Stimulated activated naive CD8-positive, alpha-beta T cell treated with anti-CD3 and anti-CD28 coated beads, Interleukin-15, Interleukin-2, amounts not matched to agents 100 ng/mL and 50 ng/mL, for 24 hours (primary cell): ENCODE data around the gene TSNAXIP1.
A peak's percentile ranks its signal among the peaks of the same experiment; 100 is the strongest.

ENCODE experiments used
- H3K27ac Mint-ChIP-seq: one replicate; pipeline ENCODE4 v1.8.0; 2021; ENCODE audit warnings: mild to moderate bottlenecking, mixed read lengths
- H3K27me3 Mint-ChIP-seq: one replicate; pipeline ENCODE4 v1.8.0; 2021; ENCODE audit warnings: mixed read lengths
- H3K36me3 Mint-ChIP-seq: one replicate; pipeline ENCODE4 v1.8.0; 2021; ENCODE audit warnings: low read depth, mixed read lengths
- H3K4me1 Mint-ChIP-seq: one replicate; pipeline ENCODE4 v1.8.0; 2021; ENCODE audit warnings: low read depth, mixed read lengths
- H3K4me3 Mint-ChIP-seq: one replicate; pipeline ENCODE4 v1.8.0; 2021; ENCODE audit warnings: mild to moderate bottlenecking, mixed read lengths
- H3K9me3 Mint-ChIP-seq: one replicate; pipeline ENCODE4 v1.8.0; 2021; ENCODE audit warnings: mixed read lengths

TSNAXIP1 gene

DNA sequence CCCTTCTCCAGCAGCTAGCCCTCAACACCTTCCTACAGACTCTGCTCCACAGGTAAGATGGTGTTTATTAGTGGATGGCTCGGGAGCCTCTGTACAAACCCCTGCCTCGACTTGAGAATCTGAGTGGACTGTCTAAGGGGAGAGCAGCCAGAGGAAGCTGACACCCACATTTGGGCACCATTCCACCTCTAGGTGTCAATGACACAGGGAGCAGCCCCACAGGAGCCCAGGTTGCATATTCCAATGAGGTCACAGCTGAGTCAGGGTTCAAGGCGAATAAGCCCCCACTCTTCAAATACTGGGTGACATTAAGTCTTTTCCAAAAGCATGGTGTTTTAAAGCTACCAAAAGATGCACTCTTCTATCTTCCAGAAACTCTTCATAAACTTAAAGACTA lies 32.2 kb upstream of the TSNAXIP1 start:
- Mint-ChIP-seq H3K9me3 (no peaks in the 10 kb centered on the region), H3K4me3 (no peak overlapping the region), H3K4me1 (peaks cover under 1% of the 10 kb centered on the region), H3K27ac (no peak overlapping the region), H3K36me3 (peaks cover 22% of the 10 kb centered on the region), H3K27me3 (no peaks in the 10 kb centered on the region)

GRCh38 chr16:67775273-67775672 lies 31.4 kb upstream of the TSNAXIP1 start:
- Mint-ChIP-seq H3K36me3 (peaks cover 24% of the 10 kb centered on the region), H3K9me3 (no peaks in the 10 kb centered on the region), H3K4me3 (no peak overlapping the region), H3K27ac (no peak overlapping the region), H3K4me1 (peaks cover 9% of the 10 kb centered on the region), H3K27me3 (no peaks in the 10 kb centered on the region)

- Mint-ChIP-seq H3K27me3 (no peaks in the 10 kb centered on the region), H3K36me3 (peaks cover 16% of the 10 kb centered on the region), H3K9me3 (no peaks in the 10 kb centered on the region), H3K4me3 (no peak overlapping the region), H3K27ac (peak overlapping the region; percentile 70), H3K4me1 (peaks cover 32% of the 10 kb centered on the region)
Observed at GRCh38 chr16:67779256-67780014, 27.3 kb upstream of the TSNAXIP1 start.

GRCh38 chr16:67780847-67781564 lies 25.7 kb upstream of the TSNAXIP1 start:
- no peak overlapping the region for H3K4me3 Mint-ChIP-seq
- H3K4me1 Mint-ChIP-seq: peaks cover 32% of the 10 kb centered on the region
- H3K27me3 Mint-ChIP-seq: no peaks in the 10 kb centered on the region
- H3K27ac Mint-ChIP-seq: peak overlapping the region; percentile 17
- no peaks in the 10 kb centered on the region for H3K9me3 Mint-ChIP-seq
- peaks cover 12% of the 10 kb centered on the region for H3K36me3 Mint-ChIP-seq

- H3K4me1 Mint-ChIP-seq: peaks cover 37% of the 10 kb centered on the region
- no peaks in the 10 kb centered on the region for H3K27me3 Mint-ChIP-seq
- H3K27ac Mint-ChIP-seq: peak overlapping the region; percentile 17
- peaks cover 12% of the 10 kb centered on the region for H3K36me3 Mint-ChIP-seq
- H3K9me3 Mint-ChIP-seq: no peaks in the 10 kb centered on the region
- H3K4me3 Mint-ChIP-seq: no peak overlapping the region
Observed at GRCh38 chr16:67781565-67781921, 25.1 kb upstream of the TSNAXIP1 start.

DNA sequence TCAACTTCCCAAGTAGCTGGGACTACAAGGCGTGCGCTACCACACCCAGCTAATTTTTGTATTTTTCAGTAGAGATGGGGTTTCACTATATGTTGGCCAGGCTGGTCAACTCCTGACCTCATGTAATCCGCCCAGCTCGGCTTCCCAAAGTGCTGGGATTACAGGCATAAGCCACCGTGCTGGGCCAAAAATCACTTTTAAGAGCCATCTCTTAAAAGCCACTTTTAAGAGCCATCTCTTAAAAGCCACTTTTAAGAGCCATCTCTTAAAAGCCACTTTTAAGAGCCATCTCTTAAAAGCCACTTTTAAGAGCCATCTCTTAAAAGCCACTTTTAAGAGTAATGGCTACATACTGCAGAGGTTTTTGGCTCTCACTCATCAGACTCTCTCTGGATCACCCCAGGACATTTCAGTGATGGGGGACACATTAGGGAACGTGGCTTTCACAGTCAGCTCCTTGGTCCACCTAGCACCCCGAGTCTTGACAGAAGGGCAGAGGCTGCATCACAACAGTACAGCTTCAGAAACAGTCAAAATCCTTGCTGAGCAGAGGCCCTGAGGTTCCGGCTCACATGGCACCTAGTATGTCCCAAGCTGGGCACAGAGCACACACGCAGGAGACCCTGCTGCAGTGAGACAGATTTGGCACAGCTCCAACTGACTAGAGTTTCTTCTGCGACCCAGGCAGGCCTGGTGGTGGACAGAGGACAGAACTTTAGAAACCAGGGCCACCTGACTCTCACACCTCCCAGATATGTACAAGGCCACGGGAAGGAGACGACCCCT lies 23.9 kb upstream of the TSNAXIP1 start:
- Mint-ChIP-seq H3K9me3 (no peaks in the 10 kb centered on the region), H3K36me3 (peaks cover 15% of the 10 kb centered on the region), H3K4me1 (peaks cover 44% of the 10 kb centered on the region), H3K27ac (no peak overlapping the region), H3K27me3 (no peaks in the 10 kb centered on the region), H3K4me3 (no peak overlapping the region)

DNA sequence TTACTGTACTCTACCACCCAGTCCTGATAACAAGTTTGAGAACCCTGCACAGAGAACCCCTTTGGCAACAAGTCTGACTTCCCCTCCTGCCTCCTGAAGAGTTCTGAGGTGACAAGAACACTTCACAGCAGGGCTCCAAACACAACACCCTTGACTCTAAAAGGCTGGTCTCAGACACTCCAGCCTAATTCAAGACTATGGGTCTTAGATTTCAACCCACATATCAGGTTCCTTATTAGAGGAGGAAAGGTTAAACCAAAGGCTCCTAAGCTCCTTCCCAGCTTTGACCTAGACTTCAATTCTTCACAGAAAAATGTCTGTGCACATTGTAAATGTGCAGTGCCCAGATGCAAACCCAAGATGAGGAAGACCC lies 23.4 kb upstream of the TSNAXIP1 start:
- Mint-ChIP-seq H3K4me3 (no peak overlapping the region), H3K27me3 (no peaks in the 10 kb centered on the region), H3K4me1 (peaks cover 44% of the 10 kb centered on the region), H3K27ac (no peak overlapping the region), H3K9me3 (no peaks in the 10 kb centered on the region), H3K36me3 (peaks cover 14% of the 10 kb centered on the region)

DNA sequence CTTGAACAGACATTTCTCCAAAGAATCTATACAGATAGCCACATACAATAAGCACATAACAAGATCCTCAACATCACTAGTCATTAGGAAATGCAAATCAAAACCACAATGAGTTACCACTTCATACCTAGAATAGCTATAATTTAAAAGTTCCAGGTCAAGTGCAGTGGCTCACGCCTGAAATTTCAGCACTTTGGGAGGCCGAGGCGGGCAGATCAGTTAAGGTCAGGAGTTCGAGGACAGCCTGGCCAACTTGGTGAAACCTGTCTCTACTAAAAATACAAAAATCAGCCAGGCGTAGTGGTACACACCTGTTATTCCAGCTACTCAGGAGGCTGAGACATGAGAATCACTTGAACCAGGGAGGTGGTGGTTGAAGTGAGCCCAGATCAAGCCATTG lies 20.2 kb upstream of the TSNAXIP1 start:
- peaks cover 15% of the 10 kb centered on the region for H3K36me3 Mint-ChIP-seq
- peaks cover 29% of the 10 kb centered on the region for H3K4me1 Mint-ChIP-seq
- H3K9me3 Mint-ChIP-seq: no peaks in the 10 kb centered on the region
- H3K27me3 Mint-ChIP-seq: no peaks in the 10 kb centered on the region
- no peak overlapping the region for H3K4me3 Mint-ChIP-seq
- H3K27ac Mint-ChIP-seq: no peak overlapping the region

DNA sequence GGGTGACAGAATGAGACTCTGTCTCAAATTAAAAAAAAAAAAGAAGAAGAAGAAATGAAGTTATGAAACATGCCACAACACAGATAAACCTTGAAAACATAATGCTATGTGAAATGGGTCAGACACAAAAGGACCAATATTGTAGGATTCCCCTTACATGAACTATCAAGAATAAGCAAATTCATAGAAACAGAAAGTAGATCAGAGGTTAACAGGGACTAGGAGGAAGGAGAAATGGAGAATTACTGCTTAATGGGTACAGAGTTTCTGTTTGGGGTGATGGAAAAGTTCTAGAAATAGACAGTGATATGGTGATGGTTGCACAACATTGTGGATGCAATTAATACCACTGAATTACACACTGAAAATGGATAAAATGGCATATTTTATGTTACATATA lies 16.6 kb upstream of the TSNAXIP1 start:
- peaks cover 18% of the 10 kb centered on the region for H3K4me1 Mint-ChIP-seq
- H3K36me3 Mint-ChIP-seq: peaks cover 11% of the 10 kb centered on the region
- H3K4me3 Mint-ChIP-seq: no peak overlapping the region
- H3K27ac Mint-ChIP-seq: no peak overlapping the region
- H3K27me3 Mint-ChIP-seq: no peaks in the 10 kb centered on the region
- H3K9me3 Mint-ChIP-seq: no peaks in the 10 kb centered on the region

- H3K36me3 Mint-ChIP-seq: peaks cover 30% of the 10 kb centered on the region
- no peaks in the 10 kb centered on the region for H3K9me3 Mint-ChIP-seq
- H3K27me3 Mint-ChIP-seq: no peaks in the 10 kb centered on the region
- no peak overlapping the region for H3K4me3 Mint-ChIP-seq
- H3K27ac Mint-ChIP-seq: no peak overlapping the region
- H3K4me1 Mint-ChIP-seq: peaks cover 19% of the 10 kb centered on the region
Observed at GRCh38 chr16:67796099-67796718, 10.5 kb upstream of the TSNAXIP1 start.

DNA sequence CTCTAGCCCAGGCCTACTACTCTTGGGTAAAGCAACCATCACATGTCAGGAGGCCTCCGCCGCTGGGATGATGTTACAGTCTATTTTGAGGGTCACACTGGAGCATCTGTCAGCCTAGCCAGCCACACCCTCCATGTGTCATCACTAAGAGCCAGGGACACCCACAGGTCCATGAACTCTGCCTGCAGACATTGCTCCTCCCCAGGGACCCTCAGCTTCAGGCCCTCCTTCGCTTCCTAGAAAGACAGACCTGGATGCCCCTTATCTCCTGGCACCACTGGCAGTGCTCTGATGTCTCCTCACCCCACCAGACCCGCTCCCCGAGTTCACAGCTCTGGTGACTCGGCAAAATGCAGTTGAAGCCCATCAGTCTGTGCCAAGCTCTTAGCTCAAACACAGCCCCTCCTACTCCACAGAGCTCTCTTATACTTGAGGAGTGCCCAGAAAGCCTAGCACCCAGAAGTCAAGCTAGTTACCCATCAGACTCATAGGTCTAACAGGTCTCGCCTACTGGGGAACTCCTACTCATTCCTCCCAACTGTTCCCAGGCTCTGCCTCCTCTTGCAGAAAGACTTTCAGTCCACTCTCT lies 6.3 kb upstream of the TSNAXIP1 start:
- H3K27ac Mint-ChIP-seq: peak overlapping the region; percentile 51
- H3K4me3 Mint-ChIP-seq: no peak overlapping the region
- no peaks in the 10 kb centered on the region for H3K27me3 Mint-ChIP-seq
- peaks cover 58% of the 10 kb centered on the region for H3K4me1 Mint-ChIP-seq
- H3K9me3 Mint-ChIP-seq: no peaks in the 10 kb centered on the region
- peaks cover 65% of the 10 kb centered on the region for H3K36me3 Mint-ChIP-seq

DNA sequence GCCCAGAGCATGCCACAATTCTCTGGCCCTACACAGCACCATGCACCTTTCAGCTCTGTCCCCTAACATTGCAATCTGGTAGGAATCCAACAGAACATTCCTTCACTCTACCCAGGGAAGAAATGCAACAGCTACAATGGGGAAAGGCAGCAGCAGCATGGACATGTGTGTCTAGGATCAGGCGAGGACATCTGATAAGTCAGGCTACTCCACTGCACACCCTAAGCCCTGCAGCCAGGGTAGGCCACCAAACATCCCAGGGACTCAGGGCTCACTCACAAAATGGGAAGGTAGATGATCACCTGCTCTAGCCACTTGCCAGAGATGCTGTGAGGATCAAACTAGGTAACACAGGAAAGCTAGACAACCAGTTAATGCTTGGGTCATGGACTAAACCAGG lies 5.4 kb upstream of the TSNAXIP1 start:
- H3K9me3 Mint-ChIP-seq: no peaks in the 10 kb centered on the region
- H3K4me1 Mint-ChIP-seq: peaks cover 61% of the 10 kb centered on the region
- H3K4me3 Mint-ChIP-seq: no peak overlapping the region
- no peaks in the 10 kb centered on the region for H3K27me3 Mint-ChIP-seq
- no peak overlapping the region for H3K27ac Mint-ChIP-seq
- peaks cover 65% of the 10 kb centered on the region for H3K36me3 Mint-ChIP-seq

GRCh38 chr16:67801883-67802282 lies 4.8 kb upstream of the TSNAXIP1 start:
- no peak overlapping the region for H3K4me3 Mint-ChIP-seq
- peaks cover 61% of the 10 kb centered on the region for H3K4me1 Mint-ChIP-seq
- no peak overlapping the region for H3K27ac Mint-ChIP-seq
- H3K27me3 Mint-ChIP-seq: no peaks in the 10 kb centered on the region
- peaks cover 60% of the 10 kb centered on the region for H3K36me3 Mint-ChIP-seq
- no peaks in the 10 kb centered on the region for H3K9me3 Mint-ChIP-seq

DNA sequence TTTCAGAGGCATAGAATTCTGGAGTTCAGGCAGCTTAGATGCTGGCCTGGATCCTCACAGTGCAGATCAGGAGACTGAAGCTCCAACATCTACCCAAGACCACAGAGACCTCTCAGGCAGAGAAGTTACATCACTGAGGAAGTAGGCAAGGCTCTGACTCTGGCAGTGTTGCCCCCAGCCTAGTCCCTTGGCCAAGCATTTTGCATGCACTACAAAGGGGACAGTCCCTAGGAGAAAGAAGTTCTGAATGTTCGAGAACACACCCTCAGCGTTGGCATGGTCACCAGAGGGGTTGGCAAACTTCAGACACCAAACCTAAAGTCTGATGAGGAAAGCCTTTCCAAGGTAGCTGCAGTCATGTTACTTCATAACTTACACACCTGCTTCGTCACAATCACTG lies 2.8 kb upstream of the TSNAXIP1 start:
- no peaks in the 10 kb centered on the region for H3K27me3 Mint-ChIP-seq
- peaks cover 51% of the 10 kb centered on the region for H3K36me3 Mint-ChIP-seq
- H3K9me3 Mint-ChIP-seq: no peaks in the 10 kb centered on the region
- peak overlapping the region; percentile 53 for H3K27ac Mint-ChIP-seq
- peaks cover 66% of the 10 kb centered on the region for H3K4me1 Mint-ChIP-seq
- peak overlapping the region; percentile 27 for H3K4me3 Mint-ChIP-seq
